NOMO-1 treated with DMSO at 0.1 percent for 48 hours (cell line): ENCODE measurements around the gene ZDHHC11.
A peak's percentile ranks its signal among the peaks of the same experiment; 100 is the strongest.
"Not testable (repeated sequence)": the region's sequence is repeated elsewhere in the genome, so short reads cannot be mapped to it uniquely, and the experiment has no call there.

Experiments used
- DNase-seq: peaks from one replicate; lab custom pipeline; 2025; ENCODE audit not compliant: unreplicated experiment; lab: John Stamatoyannopoulos, UW

ZDHHC11 gene

DNA sequence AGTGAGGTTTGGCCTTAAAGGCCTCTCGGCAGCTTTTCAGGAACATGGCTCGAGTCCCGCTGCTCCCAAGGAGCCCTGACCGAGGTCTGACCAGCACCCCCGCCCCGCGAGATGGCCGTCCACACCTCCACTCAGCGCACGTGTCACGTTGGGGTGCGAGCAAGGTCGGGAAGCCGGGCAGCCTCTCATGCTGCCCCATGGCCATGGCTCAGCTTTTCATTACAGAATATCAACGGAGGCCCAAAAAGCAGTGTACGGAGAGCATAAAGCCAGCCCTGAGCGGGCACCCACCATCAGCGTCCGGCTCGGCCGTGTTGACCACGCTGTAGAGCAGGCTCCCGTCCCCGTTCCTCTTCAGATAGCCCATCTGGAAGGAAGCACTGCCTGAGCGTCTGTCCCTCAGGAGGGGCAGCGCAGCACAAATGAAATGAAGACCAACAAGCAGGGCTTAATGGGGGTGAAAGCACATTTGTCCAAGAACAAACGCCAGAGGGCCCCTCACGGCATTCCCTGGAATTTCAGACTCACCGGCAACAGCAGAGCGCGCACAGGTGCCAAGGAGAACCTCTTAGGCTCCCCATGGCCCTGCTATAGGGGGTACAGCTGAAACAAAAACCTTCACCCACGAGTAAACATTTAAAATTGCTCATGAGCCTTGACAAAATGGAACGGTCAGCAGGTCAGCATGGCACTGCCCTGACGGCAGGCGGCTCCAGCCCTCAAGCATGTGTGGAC lies 30.2 kb upstream of the ZDHHC11 start:
- DNase-seq: no peak

DNA sequence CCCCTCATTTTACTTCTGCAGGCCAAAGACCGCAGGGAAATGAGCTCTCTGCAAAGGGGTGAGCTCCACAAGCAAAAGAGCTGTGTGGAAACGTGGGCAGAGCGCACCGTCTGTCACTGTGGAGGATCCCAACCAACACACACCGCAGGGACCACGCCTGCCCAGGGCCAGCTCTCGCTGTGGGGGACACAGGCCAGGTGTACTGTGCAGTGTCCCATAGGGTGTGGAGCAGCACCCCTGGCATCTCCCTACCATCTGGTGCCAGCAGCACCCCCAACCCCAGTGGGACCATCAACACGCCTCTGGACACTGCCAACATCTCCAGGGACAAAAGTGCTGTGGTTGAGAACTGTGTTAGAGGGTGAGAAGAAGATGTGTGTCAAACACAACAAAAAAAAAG lies 27.9 kb upstream of the ZDHHC11 start:
- DNase-seq: not testable (repeated sequence)

DNA sequence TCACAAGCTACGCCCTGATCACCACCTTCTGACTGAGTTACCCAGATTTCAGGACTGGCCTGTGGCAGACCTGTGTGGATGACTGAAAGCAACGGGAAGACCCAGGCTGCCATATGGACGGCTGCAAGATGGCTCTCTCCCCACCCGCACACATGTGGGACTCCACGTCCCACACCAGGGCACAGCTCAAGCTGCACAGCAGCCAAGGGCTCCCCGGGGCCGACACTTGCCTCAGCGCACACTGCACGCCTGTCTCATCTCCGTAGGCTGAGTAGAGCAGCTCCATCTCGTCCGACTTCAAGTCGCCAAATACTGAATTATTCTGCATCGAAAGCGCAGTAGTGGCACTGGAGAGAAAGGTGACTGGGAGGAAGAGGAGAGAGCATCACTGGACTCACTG lies 27.3 kb upstream of the ZDHHC11 start:
- DNase-seq: no peak

DNA sequence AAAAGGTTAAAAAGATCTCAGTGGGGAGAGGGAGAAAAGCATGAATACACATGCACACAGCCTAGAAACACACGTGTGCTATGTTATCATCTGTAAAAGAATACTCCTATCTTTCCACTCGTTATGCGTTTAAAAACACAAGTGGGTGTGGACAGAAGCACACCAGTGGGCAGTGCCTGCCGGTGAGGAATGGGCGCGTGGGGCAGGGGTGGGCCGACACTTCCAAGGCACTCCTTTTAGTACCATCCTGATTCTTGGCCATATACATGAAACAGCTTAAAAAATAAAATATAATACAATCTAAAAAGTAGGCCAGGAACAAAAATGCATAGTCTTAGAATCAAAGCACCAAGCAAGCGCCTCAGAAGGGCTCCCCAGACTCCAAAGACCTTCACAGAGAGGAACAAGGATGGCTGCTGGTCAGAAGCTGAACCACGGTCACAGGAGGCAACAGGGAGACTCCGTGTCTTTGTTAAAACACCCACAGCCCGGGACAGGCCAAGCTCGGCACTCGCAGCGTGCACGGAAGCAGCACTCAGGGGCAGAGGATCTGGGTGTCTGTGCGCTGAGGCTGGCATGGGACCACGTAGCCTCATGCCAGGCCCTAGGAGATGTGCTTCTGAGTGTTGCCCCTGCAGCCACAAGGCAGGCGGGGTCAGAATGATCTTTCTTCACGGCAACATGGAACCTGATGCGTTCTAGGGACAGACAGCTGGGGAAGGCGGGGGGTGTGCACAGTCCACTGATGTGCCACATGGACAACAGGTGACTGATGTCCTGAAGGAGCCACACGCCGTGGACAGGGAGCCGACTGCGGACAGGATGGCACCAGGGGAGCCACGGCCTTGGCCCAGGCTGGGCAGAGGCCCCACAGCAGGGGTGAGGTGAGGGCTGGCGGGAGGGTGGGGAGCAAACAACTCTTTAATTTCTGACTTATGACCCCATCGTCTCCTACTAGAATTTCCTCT lies 25.9 kb upstream of the ZDHHC11 start:
- DNase-seq: no peak

DNA sequence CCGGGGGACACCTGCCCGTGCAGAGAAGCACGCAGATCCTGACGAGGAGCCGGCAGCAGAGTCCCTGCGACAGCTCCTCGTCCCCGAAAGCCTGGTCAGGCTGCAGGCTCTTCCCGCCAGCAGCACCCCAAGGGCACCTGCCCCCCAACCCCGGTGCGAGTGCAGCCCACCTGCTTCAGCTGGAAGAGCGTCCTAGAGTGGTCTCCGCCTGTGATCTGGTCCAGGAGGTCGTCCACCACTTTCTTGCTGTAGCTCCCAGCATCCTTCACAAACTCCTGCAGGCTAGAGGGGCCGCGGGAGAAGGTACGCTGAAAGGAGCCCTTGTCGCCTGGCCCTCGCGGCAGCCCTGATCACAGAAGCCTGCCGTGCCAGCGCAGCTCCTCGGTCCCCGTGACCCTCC lies 25.1 kb upstream of the ZDHHC11 start:
- DNase-seq: no peak

DNA sequence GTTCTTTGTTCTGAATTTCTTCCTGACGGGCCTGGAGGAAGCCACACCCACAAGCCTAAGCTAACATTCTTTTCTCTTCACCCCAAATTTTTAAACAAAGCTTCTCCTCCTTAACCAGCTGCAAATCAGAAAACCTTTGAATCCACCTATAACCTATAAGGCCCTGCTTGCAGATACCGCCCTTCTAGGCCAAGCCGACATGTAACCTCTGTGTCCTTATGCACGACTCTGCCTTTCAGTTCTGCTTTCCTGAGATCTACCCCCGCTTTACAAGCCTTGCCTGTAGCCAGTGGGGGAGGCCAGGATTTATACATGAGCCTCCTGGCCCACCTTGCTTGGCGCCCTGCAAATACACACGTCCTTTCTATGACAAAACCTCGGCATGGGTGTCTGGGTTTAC lies 22.5 kb upstream of the ZDHHC11 start:
- DNase-seq: peak; percentile 7

DNA sequence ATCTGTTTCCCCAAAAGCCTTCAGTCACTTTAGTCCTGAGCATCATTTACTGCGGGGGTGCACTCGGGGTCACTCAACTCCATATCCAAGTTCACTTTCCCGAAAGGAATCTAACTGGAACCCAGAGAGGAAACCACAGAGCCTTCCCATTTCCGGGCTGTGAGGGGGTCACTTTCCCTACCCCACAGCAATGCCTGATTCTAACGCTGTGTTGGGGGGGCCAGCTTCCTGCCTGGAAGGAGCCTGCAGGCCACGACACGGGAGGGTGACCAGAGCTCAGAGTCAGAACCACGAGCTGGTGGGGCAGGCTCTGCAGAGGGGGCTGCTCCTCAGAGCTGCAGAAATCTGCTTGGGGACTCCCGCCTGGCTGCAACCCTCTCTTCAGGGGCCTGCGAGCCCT lies 21.5 kb upstream of the ZDHHC11 start:
- DNase-seq: no peak

DNA sequence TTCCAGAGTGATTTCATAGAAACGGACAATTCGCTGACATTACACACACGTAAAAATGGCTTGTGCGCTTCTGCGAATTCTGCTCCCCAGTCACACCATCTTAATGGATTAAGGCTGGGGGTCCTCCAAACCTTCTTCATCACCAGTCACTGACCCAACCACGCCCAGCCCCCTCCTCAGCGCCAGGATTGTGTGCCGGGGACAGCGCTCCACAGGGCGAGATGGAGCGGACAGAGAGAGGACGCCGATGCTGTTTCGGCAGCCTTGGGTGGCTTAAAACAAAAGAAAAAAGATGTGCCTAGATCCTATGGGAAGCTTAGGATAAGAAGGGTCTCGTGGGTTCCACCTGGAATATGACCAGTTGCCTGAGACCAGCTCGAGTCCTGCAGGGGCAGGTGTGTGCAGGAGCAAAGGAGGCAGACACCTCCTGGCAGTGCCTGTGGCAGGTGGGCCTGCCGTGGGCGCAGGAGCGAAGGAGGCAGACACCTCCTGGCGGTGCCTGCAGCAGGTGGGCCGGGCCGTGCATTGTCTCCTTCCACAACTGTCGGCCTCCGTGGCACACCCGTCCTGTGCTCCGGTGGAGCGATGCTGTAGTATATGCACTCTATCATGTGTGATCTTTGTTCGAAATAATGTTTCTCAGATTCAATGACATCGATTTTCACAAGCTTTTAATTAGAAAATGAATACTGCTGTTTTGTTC lies 21.0 kb upstream of the ZDHHC11 start:
- no peak for DNase-seq

DNA sequence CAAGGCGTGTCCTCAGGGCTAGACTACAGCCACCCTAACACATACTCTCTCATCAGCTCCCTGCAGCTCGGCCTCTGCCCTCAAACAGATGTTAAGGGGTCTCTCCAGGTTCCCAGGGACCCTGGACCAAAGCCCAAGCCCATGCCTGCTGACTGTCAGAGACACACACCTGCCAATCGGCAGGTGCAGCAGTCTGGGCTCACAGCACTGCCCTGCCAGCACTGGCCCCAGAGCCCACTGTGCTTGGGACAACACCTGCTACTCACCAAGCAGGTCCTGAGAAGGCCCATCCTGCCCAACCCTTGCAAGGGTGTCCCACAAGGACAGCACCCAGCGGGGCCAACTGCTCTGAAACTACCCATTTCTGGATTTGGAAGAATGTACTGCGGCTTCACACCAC lies 20.2 kb upstream of the ZDHHC11 start:
- DNase-seq: no peak

DNA sequence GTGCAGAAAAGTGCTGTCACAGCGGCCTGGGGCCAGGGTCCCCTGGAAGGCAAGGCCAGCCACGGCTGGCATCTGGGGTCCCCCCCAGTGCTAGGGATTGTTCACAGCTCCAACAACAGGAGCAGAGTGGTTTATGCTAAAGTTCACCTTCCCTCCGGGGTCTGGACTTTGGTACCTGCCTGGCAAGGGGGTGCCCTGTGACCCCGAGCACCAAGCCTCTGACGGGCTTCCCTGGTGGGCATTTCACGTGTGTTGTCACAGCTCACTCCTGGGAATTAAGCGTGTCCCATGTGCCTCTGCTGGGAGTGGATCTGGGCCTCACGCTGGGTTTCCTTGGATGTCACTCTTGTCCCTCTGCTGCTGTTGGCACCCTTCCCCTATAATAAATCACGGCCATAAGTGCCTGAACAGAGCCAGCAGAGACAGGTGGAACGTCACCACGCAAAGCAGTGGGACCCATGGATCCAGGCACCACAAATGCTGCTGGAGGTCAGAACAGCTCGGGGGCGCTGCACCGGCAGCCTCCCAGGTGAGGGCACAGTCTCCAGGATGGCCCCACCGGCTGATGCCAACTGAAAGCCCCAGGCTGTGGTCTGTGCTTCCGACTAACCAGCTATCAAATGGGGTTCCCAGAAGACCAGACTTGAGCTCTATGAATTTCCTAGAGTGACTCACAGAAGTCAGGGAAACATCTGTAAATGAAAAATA lies 17.8 kb upstream of the ZDHHC11 start:
- no peak for DNase-seq

DNA sequence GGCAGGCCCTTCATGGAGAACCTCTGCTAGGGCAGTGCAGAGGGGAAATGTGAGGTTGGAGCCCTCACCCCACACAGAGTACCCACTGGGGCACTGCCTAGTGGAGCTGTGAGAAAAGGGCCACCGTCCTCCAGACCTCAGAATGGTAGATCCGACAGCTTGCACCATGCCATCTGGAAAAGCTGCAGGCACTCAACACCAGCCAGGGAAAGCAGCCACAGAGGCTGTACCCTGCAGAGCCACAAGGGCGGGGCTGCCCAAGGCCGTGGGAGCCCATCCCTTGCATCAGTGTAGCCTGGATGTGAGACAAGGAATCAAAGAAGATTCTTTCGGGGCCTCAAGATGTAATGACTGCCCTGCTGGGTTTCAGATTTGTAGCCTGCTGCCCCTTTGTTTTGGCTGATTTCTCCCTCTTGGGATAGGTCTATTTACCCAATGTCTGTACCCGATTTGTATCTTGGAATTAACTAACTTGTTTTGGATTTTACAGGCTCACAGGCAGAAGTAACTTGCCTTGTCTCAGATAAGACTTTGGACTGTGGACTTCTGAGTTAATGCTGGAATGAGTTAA lies 16.6 kb upstream of the ZDHHC11 start:
- DNase-seq: no peak

DNA sequence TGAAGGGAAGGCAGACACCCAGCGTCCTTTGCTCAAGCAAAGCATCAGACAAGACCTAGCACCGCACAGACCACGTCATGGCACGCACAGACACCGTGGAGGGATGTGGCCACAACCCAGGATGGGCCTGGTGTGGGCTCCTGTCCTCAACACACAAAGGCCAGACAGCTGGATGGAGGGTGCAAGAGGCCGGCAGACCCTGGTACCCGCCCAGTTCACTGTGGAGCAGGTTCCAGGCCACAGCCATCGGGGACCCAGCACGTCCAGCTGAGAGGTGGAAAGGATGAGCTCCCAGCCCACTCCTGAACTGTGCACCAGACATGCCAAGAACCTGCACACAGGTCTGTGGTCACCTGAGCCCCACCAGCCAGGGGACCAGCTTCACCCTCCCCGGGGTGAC lies 15.0 kb upstream of the ZDHHC11 start:
- no peak for DNase-seq

DNA sequence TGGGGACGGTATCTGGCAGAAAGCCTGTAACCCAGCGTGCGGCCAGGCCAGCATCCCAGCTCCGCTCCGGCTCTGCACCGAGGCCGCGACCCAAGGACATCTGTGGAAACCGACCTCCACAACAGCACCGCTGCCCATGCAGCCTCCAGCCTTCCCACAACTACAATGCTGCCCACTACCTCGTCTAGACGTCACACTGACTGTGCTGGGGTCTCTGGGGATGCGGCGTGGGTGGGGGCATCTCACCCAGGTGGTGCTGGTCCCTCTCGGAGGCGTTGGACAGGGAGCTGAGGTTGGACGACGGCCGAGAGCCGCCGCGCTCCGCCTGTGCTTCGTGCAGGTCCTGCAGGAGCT lies 14.4 kb upstream of the ZDHHC11 start:
- DNase-seq: no peak

DNA sequence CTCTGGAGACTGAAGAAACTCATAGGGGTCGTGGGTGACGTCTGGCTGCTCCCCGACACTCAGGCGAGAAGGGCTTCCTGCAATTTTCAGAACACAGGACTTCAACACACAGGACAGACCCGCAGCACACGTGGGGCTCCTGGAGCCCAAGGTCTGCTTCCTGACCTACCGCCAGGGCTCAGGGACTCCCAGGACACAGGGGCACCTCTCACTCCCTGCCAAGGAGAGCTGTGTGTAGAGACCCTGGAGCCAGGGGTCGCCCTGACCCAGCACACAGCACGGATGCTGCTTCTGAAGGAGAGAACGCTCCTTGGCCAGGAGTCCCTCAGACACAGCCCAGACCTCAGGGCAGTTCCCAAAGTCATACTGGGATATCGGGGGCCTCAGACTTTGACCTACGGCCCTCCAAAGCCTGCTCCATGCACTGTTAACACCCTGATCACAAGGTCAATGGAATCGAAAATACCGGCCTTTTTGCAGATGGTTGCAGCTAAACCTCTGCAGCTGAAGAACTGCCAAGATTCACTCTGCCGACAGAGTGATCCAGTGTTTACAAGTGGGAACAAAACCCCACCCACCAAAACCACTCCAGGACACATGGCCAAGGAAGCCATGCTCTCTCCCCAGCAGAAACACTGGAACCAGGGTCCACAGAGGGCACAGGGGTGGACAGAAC lies 13.8 kb upstream of the ZDHHC11 start:
- DNase-seq: no peak

DNA sequence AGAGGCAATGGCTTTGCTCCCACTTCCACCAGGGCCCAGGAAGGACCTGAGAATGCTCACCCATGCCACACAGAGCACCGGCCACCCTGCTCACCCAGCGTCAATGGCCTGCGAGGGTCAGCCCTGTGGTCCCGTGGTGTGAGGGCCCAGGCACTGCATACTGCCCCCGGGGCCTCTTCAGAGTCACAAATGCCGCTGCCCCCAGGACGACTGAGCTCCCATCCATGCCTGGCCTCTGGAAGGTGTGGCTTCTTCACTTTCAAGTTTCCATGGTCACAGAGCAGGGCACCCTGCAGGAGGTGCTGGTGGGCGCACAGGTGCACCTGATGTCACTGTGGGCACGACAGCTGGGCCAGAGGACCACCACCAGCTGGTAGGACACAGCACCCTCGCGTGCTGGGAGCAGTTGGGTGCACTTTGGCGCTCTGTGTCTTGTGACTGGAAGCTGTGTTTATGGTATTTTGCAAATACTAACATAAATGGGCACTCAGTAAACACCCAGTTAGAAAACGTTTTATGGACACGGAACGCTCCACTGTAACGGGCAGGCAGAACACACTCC lies 12.5 kb upstream of the ZDHHC11 start:
- no peak for DNase-seq

DNA sequence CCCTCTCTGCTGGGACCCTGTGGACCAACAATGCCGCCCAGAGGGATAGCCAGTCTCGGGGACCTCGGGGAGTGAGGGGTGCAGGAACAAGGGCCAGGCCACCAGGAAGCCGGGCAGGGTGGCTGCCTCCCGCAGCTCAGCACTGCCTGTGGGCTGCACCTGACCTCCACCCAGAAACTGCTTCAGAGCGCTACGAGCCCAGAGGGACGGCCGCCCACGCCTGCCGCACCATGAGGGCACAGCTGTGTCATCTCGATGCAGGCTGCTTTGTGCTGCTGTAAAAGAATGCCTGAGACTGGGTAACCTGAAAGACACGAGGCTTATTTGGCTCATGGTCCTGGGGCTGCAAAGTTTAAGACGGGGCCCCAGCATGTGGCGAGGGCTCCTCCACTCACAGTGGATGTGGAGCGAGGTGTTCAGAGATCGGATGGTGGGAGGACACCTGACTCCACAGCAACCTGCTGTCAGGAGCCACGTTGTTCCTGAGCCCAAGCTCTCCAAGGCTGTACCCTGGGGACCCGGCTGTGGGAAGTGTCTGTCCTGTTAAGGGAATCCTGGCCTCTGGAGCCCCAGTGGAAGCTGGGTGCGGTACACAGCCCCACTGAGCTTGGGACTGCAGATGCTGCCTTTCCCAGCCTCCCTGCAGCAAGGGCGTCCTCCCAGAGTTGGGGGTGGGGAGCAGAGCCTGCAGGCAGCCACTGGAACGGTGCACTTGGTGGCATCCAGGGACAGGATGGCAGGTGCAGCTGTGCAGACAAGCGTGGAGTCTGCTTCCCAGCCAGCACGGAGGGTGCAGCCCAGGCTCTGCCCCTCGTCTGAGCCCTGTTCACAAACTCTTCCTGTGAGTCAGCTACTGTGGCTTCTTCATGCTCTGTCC lies 11.8 kb upstream of the ZDHHC11 start:
- no peak for DNase-seq

DNA sequence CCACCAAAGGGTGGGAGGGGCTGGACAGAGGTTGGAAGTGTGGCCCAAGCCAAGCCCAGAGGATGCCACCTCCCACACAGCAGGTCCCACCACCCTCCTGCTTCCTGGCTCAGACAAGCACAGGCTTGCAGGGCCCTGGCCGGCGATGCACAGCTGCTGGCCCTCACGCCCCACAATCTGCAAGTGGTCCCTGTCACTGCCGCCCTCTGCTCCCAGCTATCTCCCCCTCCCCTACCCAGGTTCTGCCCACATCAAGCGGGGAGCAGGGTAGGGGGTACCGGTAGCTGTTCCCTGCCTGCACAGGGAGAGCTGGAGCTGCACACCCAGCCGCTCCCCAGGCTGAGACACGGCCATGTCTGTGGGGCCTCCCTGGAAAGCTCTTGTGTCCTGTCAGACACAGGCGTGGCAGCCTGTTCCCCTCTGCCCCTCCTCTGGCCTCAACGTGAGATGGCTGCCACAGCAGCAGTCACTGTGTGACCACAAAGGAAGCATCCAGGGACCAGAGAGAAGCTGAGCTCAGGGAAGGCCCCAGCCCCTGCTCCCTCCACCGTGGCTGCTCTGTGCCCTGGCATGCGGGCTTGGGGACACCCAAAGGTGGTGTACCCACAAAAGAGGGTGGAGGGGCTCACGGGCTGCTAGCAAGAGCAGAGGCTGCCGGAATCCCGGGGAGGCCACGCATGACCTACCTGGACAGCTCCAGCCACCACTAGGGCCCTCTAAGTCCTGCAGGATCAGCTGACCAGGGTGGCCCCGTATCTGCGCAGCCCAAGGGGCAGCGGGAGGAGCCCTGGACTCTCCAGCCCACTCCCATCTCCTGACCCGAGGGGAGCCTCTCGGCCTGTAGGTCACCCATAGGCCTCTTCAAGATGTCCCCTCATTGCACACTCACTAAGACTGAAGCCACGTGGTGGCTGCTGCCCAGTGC lies 10.9 kb upstream of the ZDHHC11 start:
- DNase-seq: no peak
